GM12878 (cell line): ENCODE results near the gene GRAMD1B. TPM values are rescaled to one million over a fixed set of nuclear protein-coding genes. Genes with fewer than 3 reads are reported as not detected.

Experiments
- ATAC-seq: fragments of 200-7000 bp; cut with Tn5 transposase; 3 replicates; pipeline ENCODE4 v1.9.1; 2020; ENCODE audit warnings: mild to moderate bottlenecking, moderate library complexity
- BruUV-seq: library from RNA; stranded (reverse); fragments of 400-500 nt; replicated peaks from 2 replicates; lab custom pipeline; 2021; lab: Mats Ljungman, UMichigan
- CTCF ChIA-PET: fragments of 300-600 bp; sonication (Branson Sonifier 250); formaldehyde crosslinking; extraction: SDS; loops from one replicate; lab custom pipeline; 2021; ENCODE audit warnings: inconsistent platforms; lab: Yijun Ruan, JAX
- POLR2A ChIA-PET: fragments of 350-600 bp; formaldehyde crosslinking; extraction: SDS; loops from one replicate; lab custom pipeline; 2021; ENCODE audit warnings: inconsistent platforms; lab: Charles Lee
- RAD21 ChIA-PET: fragments of 300-600 bp; sonication (Branson Sonifier 250); formaldehyde crosslinking; loops from one replicate; lab custom pipeline; 2023; ENCODE audit warnings: antibody characterized with exemption; ENCODE audit not compliant: unreplicated experiment; lab: Charles Lee
- SMC1A ChIA-PET: fragments of 300-600 bp; sonication (Branson Sonifier 250); formaldehyde crosslinking; loops from one replicate; lab custom pipeline; 2023; ENCODE audit not compliant: unreplicated experiment, uncharacterized antibody; lab: Charles Lee
- DNase-seq: peaks from one replicate; pipeline ENCODE4 v3.0.0-alpha.2; 2011; ENCODE audit warnings: low read depth, low spot score
- FAIRE-seq: peaks from 3 replicates; lab custom pipeline; 2011; peaks lifted over from hg19 to GRCh38; lab: Jason Lieb, UNC
- H2AFZ ChIP-seq: 2 replicates; pipeline ENCODE4 v1.6.0; 2011; ENCODE audit warnings: low read depth, low read length, control low read depth; ENCODE audit not compliant: control insufficient read depth
- H3K27ac ChIP-seq: 2 replicates; pipeline ENCODE4 v1.5.1; 2011; ENCODE audit warnings: control low read depth; ENCODE audit not compliant: control insufficient read depth, insufficient read depth
- H3K27me3 ChIP-seq, 2 experiments: replicated peaks in 1 of 2; 2 replicates each; pipeline versions ENCODE4 v1.6.0 to v1.6.1; 2011; ENCODE audit warnings: low read length in 1 of 2; ENCODE audit not compliant: control insufficient read depth in 2 of 2, insufficient read depth in 2 of 2
- H3K36me3 ChIP-seq, 2 experiments: 2 replicates each; pipeline ENCODE4 v1.5.1; 2011; ENCODE audit warnings: low read length in 1 of 2; ENCODE audit not compliant: control insufficient read depth in 2 of 2, insufficient read depth in 2 of 2
- H3K4me1 ChIP-seq: 2 replicates; pipeline ENCODE4 v1.6.1; 2011; ENCODE audit warnings: mild to moderate bottlenecking, low read length, moderate library complexity, mixed read lengths; ENCODE audit not compliant: control insufficient read depth, insufficient read depth
- H3K4me2 ChIP-seq: 2 replicates; pipeline ENCODE4 v1.6.0; 2011; ENCODE audit warnings: control low read depth; ENCODE audit not compliant: control insufficient read depth, insufficient read depth
- H3K4me3 ChIP-seq: fragments of 200-600 bp; sonication (generic); 2 replicates; pipeline ENCODE4 v1.5.1; 2016
- H3K79me2 ChIP-seq: 2 replicates; pipeline ENCODE4 v1.6.0; 2011; ENCODE audit warnings: low read length; ENCODE audit not compliant: control insufficient read depth, insufficient read depth
- H3K9ac ChIP-seq: 2 replicates; pipeline ENCODE4 v1.8.0; 2011; ENCODE audit warnings: low read length, control low read depth, mixed read lengths; ENCODE audit not compliant: control insufficient read depth, insufficient read depth
- H3K9me3 ChIP-seq: replicated peaks from 3 replicates; pipeline ENCODE4 v1.5.1; 2011; ENCODE audit warnings: mild to moderate bottlenecking, low read length; ENCODE audit not compliant: control insufficient read depth, insufficient read depth
- H4K20me1 ChIP-seq: 2 replicates; pipeline ENCODE4 v1.6.0; 2011; ENCODE audit not compliant: control insufficient read depth, insufficient read depth
- CHD1 ChIP-seq: IDR thresholded peaks from 2 replicates; pipeline ENCODE4 v1.6.1; 2012; ENCODE audit warnings: low read depth, low read length, improper control_type of control experiment
- GATAD2B ChIP-seq: fragments of 450-650 bp; conservative IDR thresholded peaks from 2 replicates; pipeline ENCODE4 v1.6.1; 2017; ENCODE audit warnings: low read depth, mild to moderate bottlenecking, moderate library complexity
- HCFC1 ChIP-seq: fragments of 150-350 bp; IDR thresholded peaks from 2 replicates; pipeline ENCODE4 v1.6.1; 2014; ENCODE audit warnings: low read length
- HDAC2 ChIP-seq: fragments of 200-600 bp; sonication (generic); IDR thresholded peaks from 2 replicates; pipeline ENCODE4 v1.6.1; 2017
- NR2F1 ChIP-seq: fragments of 450-650 bp; conservative IDR thresholded peaks from 2 replicates; pipeline ENCODE4 v1.6.1; 2017; ENCODE audit warnings: mild to moderate bottlenecking
- POU2F2 ChIP-seq: IDR thresholded peaks from 3 replicates; pipeline ENCODE4 v1.6.1; 2011; ENCODE audit warnings: low read depth, mild to moderate bottlenecking, low read length, borderline replicate concordance
- ZNF217 ChIP-seq: fragments of 450-650 bp; IDR thresholded peaks from 2 replicates; pipeline ENCODE4 v1.6.1; 2017; ENCODE audit warnings: antibody characterized with exemption, mild to moderate bottlenecking
- WGBS: methylation state at CpG from one replicate; pipeline ENCODE4 v1.1.6; 2016; ENCODE audit warnings: low lambda C conversion rate; ENCODE audit not compliant: insufficient replicate concordance, insufficient coverage; ENCODE audit errors: missing lambda C conversion rate; 5-methylcytosine and 5-hydroxymethylcytosine counted together
- in situ Hi-C: fragments of 300-500 bp; cut with MboI; formaldehyde crosslinking; loops from 9 replicates; pipeline ENCODE4 v1.14.3; 2018; ENCODE audit warnings: mixed read lengths
- intact Hi-C: fragments of 100-400 bp; cut with micrococcal nuclease; formaldehyde crosslinking; loops from one replicate; pipeline ENCODE4 v1.14.2; 2022; ENCODE audit not compliant: unreplicated experiment
- polyA plus RNA-seq, 11 experiments: library from polyadenylated mRNA; depleted of rRNA in 4 of 11; unstranded in 6 of 11; stranded (reverse) in 5 of 11; fragments of >200 nt; fragmentation: Nextera tagmentation in 4 of 11; fragmentation: Illumina TruSeq in 1 of 11; extraction: Ambion mirVana in 4 of 11; extraction: Trizol in 1 of 11; gene quantifications; 1 replicate in 1 of 11; 2 replicates in 10 of 11; pipeline versions ENCODE4 v1.2.1 to v1.2.3, GENCODE V29; 2011 to 2016; ENCODE audit warnings: inconsistent platforms in 2 of 11, missing spikeins in 2 of 11, low read depth in 1 of 11
- total RNA-seq, 4 experiments: library from RNA; depleted of rRNA in 3 of 4; stranded (reverse); fragments of >200 nt in 3 of 4; fragmentation: Illumina TruSeq in 1 of 4; extraction: Trizol in 1 of 4; gene quantifications; 2 replicates each; pipeline versions ENCODE4 v1.2.1 to v1.2.3, GENCODE V29; 2013 to 2021
- TF ChIP-seq, protein P1 (sequence below): fragments of 450-650 bp; IDR thresholded peaks from 2 replicates; pipeline ENCODE4 v1.6.1; 2018; ENCODE audit warnings: borderline replicate concordance, mild to moderate bottlenecking; ENCODE audit not compliant: partially characterized antibody
- TF ChIP-seq, protein P2 (sequence below): fragments of 450-650 bp; IDR thresholded peaks from 2 replicates; pipeline ENCODE4 v1.6.1; 2017; ENCODE audit warnings: antibody characterized with exemption, mild to moderate bottlenecking, moderate library complexity
- TF ChIP-seq, protein P3 (sequence below): IDR thresholded peaks from 2 replicates; pipeline ENCODE4 v1.6.1; 2012; ENCODE audit warnings: improper control_type of control experiment, low read depth, low read length; ENCODE audit not compliant: insufficient replicate concordance

The GRAMD1B gene
- total and polyA plus RNA-seq, 10 of the 15 experiments (the other 5 are each of a cell fraction or from before 2014, with no cell fraction given), result 1.9 to 49.1 (median 26.9) TPM

DNA sequence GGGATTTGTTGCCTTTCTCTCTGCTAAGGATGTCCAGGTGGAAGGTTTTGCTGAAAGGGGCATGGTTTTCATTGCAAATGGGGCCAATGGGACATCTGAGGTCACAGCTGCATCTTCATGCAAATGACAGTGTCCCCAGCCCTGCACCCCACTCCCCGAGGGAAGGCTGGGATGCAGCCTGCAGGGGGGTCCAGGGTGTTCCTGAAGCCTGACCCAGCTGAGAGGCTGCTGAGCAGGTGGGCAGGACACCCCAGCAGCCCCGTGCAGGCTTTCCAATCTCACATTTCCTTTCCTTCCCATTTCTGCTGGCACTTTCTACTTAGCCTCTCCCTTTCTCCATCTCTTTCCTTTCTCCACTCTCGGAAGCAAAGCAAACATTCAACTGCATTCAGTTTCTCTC is 146.0 kb downstream of the GRAMD1B start:
- Histone ChIP-seq H3K4me3 (no peak overlapping the region), H3K9ac (no peak overlapping the region), H3K27me3 (no peaks in the 10 kb centered on the region), H2AFZ (no peak overlapping the region), H3K27ac (no peak overlapping the region), H3K36me3 (peaks cover 0 to 5% of the 10 kb centered on the region in 2 experiments; a peak in 2 of 4 replicates), H3K9me3 (no peaks in the 10 kb centered on the region), H3K4me2 (no peak overlapping the region; the same call in 1 of the 2 replicates), H3K79me2 (no peaks in the 10 kb centered on the region), H3K4me1 (peaks cover 12% of the 10 kb centered on the region), H4K20me1 (no peaks in the 10 kb centered on the region; the same call in 1 of the 2 replicates)
- intact Hi-C loops (loop anchor here (5.0 kb wide), 1 partner anchor 464 kb away; no protein-coding TSS in a partner anchor), in situ Hi-C loops (no loop called here)
- no peak for DNase-seq
- ChIA-PET POLR2A (interaction anchor here (1.2 kb wide), 1 partner anchor 169 kb away, joined by 3 read pairs; no protein-coding TSS in a partner anchor), SMC1A (interaction anchor here (0.8 to 2.8 kb wide), 26 partner anchors 10 to 232 kb away, joined by 3 to 30 read pairs (median 4); no protein-coding TSS in a partner anchor), RAD21 (interaction anchor here (0.8 to 2.2 kb wide), 18 partner anchors 15 to 514 kb away, joined by 3 to 23 read pairs (median 5); partner anchors contain the start of gene HSPA8), CTCF (interaction anchor here (0.5 to 4.1 kb wide), 40 partner anchors 9 to 519 kb away, joined by 3 to 47 read pairs (median 6); no protein-coding TSS in a partner anchor)
- ATAC-seq, result no peak
- no peak for FAIRE-seq
- TF ChIP-seq, protein P1, sequence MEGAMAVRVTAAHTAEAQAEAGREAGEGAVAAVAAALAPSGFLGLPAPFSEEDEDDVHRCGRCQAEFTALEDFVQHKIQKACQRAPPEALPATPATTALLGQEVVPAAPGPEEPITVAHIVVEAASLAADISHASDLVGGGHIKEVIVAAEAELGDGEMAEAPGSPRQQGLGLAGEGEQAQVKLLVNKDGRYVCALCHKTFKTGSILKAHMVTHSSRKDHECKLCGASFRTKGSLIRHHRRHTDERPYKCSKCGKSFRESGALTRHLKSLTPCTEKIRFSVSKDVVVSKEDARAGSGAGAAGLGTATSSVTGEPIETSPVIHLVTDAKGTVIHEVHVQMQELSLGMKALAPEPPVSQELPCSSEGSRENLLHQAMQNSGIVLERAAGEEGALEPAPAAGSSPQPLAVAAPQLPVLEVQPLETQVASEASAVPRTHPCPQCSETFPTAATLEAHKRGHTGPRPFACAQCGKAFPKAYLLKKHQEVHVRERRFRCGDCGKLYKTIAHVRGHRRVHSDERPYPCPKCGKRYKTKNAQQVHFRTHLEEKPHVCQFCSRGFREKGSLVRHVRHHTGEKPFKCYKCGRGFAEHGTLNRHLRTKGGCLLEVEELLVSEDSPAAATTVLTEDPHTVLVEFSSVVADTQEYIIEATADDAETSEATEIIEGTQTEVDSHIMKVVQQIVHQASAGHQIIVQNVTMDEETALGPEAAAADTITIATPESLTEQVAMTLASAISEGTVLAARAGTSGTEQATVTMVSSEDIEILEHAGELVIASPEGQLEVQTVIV, result no peak
- TF ChIP-seq NR2F1 (no peak), GATAD2B (no peak), HCFC1 (no peak), HDAC2 (no peak), CHD1 (no peak), POU2F2 (no peak), ZNF217 (no peak)
- TF ChIP-seq, protein P2, sequence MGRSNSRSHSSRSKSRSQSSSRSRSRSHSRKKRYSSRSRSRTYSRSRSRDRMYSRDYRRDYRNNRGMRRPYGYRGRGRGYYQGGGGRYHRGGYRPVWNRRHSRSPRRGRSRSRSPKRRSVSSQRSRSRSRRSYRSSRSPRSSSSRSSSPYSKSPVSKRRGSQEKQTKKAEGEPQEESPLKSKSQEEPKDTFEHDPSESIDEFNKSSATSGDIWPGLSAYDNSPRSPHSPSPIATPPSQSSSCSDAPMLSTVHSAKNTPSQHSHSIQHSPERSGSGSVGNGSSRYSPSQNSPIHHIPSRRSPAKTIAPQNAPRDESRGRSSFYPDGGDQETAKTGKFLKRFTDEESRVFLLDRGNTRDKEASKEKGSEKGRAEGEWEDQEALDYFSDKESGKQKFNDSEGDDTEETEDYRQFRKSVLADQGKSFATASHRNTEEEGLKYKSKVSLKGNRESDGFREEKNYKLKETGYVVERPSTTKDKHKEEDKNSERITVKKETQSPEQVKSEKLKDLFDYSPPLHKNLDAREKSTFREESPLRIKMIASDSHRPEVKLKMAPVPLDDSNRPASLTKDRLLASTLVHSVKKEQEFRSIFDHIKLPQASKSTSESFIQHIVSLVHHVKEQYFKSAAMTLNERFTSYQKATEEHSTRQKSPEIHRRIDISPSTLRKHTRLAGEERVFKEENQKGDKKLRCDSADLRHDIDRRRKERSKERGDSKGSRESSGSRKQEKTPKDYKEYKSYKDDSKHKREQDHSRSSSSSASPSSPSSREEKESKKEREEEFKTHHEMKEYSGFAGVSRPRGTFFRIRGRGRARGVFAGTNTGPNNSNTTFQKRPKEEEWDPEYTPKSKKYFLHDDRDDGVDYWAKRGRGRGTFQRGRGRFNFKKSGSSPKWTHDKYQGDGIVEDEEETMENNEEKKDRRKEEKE, result no peak
- TF ChIP-seq, protein P3, sequence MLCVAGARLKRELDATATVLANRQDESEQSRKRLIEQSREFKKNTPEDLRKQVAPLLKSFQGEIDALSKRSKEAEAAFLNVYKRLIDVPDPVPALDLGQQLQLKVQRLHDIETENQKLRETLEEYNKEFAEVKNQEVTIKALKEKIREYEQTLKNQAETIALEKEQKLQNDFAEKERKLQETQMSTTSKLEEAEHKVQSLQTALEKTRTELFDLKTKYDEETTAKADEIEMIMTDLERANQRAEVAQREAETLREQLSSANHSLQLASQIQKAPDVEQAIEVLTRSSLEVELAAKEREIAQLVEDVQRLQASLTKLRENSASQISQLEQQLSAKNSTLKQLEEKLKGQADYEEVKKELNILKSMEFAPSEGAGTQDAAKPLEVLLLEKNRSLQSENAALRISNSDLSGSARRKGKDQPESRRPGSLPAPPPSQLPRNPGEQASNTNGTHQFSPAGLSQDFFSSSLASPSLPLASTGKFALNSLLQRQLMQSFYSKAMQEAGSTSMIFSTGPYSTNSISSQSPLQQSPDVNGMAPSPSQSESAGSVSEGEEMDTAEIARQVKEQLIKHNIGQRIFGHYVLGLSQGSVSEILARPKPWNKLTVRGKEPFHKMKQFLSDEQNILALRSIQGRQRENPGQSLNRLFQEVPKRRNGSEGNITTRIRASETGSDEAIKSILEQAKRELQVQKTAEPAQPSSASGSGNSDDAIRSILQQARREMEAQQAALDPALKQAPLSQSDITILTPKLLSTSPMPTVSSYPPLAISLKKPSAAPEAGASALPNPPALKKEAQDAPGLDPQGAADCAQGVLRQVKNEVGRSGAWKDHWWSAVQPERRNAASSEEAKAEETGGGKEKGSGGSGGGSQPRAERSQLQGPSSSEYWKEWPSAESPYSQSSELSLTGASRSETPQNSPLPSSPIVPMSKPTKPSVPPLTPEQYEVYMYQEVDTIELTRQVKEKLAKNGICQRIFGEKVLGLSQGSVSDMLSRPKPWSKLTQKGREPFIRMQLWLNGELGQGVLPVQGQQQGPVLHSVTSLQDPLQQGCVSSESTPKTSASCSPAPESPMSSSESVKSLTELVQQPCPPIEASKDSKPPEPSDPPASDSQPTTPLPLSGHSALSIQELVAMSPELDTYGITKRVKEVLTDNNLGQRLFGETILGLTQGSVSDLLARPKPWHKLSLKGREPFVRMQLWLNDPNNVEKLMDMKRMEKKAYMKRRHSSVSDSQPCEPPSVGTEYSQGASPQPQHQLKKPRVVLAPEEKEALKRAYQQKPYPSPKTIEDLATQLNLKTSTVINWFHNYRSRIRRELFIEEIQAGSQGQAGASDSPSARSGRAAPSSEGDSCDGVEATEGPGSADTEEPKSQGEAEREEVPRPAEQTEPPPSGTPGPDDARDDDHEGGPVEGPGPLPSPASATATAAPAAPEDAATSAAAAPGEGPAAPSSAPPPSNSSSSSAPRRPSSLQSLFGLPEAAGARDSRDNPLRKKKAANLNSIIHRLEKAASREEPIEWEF, result no peak
- no TSS peak for BruUV-seq
- WGBS, result 10% methylated on average over 3 of the region's 3 CpGs
